ENCODE data around the gene TRAPPC10.

DNA sequence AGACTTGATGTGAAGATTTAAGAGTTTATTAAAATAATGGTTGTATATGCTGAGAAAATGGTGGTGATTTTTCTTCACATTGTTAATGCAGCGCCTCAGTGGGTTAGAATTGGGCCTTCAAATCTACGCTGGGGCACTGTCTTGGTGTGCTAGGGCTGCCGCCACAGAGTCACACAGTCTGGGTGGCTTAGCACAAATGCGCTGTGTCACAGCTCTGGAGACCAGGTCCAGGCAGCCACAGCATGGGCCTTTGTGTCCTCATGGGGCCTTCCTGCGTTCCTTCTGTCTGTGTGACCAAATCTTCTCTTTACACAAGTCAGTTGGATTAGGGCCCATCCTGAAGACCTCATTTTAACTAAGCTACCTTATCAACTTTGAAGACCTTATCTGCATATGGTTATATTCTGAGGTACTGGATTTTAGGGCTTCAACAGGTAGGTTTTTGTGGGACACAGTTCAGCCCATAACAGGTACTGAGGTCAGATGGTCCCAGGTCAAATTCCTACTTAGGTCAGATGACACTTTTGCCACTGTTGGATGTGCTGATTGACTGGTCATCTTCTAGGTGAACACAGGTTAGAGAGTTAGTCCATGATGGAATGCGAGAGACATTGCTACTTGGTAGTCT, 17.5 kb downstream of the TRAPPC10 start:
- TF ChIP-seq EZH2phosphoT487 (IDR thresholded peaks at IDR 0.05; ENCODE audit: low read depth): no peak
- TF ChIP-seq, protein P1, sequence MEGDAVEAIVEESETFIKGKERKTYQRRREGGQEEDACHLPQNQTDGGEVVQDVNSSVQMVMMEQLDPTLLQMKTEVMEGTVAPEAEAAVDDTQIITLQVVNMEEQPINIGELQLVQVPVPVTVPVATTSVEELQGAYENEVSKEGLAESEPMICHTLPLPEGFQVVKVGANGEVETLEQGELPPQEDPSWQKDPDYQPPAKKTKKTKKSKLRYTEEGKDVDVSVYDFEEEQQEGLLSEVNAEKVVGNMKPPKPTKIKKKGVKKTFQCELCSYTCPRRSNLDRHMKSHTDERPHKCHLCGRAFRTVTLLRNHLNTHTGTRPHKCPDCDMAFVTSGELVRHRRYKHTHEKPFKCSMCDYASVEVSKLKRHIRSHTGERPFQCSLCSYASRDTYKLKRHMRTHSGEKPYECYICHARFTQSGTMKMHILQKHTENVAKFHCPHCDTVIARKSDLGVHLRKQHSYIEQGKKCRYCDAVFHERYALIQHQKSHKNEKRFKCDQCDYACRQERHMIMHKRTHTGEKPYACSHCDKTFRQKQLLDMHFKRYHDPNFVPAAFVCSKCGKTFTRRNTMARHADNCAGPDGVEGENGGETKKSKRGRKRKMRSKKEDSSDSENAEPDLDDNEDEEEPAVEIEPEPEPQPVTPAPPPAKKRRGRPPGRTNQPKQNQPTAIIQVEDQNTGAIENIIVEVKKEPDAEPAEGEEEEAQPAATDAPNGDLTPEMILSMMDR (IDR thresholded peaks at IDR 0.05; ENCODE audit: low read depth, low read length): no peak

Data from OCI-LY3 (cell line).